ENCODE results near the gene NDUFB6. TPM values are rescaled to one million over a fixed set of nuclear protein-coding genes. Genes with fewer than 3 reads are reported as not detected.

Gene NDUFB6
- total and polyA plus RNA-seq, 10 of the 15 experiments (the other 5 are each of a cell fraction or from before 2014, with no cell fraction given): 26.3 to 269 (median 61.4) TPM

DNA sequence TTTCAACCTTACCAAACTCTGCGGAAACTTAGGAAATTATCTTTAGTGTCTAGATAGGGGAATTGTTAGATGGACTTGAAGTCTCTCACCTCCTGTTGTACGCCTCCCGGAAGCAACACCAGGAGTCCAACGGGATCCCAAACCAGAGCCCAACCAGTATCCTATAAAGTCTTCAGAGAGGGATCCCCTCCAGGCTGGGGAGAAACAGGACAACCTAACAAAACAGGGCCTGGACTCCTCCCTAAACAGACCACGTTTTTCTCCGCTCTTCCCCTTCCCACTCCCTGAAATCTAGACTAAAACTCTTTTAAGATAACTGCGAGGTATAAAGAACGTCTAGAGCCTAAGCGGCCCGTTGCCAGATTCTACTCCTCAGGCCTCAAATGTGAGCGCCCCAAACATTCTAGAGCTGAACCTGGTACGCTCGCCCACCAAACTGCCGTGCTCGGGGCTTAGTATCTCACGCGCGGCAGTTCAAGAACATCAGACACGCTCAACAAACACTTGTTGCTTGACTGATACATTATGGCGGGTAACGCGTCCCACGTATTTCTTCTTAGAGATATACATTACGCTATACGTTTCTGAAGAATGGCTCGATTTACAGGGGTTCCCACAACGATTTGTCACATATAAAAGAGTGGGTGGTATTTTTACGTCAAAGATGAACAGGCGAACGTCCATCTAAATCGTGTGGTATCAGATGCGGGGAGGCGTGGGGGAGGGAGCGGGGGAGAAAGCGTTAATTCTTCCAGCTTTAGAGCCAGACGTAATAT lies 21.5 kb downstream of the NDUFB6 start:
- FAIRE-seq: no peak
- H3K4me3 ChIP-seq: peak overlapping the region; percentile 83
- SMC1A ChIA-PET (ENCODE audit: uncharacterized antibody, unreplicated experiment): interaction anchor here (0.6 to 4.0 kb wide), 7 partner anchors 21 to 173 kb away, joined by 3 to 29 read pairs (median 8); partner anchors contain the start of genes NDUFB6 and RIGI
- TF ChIP-seq SPI1 (IDR thresholded peaks at IDR 0.05; ENCODE audit: borderline replicate concordance, insufficient read depth, low read depth, low read length) (no peak), IKZF1 (conservative IDR thresholded peaks at IDR 0.05) (no peak), YY1 (IDR thresholded peaks at IDR 0.05; ENCODE audit: low read depth, low read length) (peak; percentile 31; the same call in 1 of the 2 replicates), ZNF207 (IDR thresholded peaks at IDR 0.05; ENCODE audit: borderline replicate concordance) (no peak), EED (IDR thresholded peaks at IDR 0.05; ENCODE audit: low read depth) (no peak), MYC (IDR thresholded peaks at IDR 0.05; ENCODE audit: insufficient read depth, insufficient read length, insufficient replicate concordance, low read length, severe bottlenecking) (peak; percentile 35), RUNX3 (IDR thresholded peaks at IDR 0.05; ENCODE audit: low read length) (peak; percentile 3; the same call in 1 of the 2 replicates), SMAD1 (IDR thresholded peaks at IDR 0.05; ENCODE audit: low read depth, partially characterized antibody) (peak; percentile 34), PAX5 (IDR thresholded peaks at IDR 0.05; ENCODE audit: borderline replicate concordance, low read depth, low read length) (no peak), CBX5 (IDR thresholded peaks at IDR 0.05; ENCODE audit: low read depth) (0 out of 2 replicates have a peak, but pooled peaks have one; percentile 13), SREBF1 (IDR thresholded peaks at IDR 0.05; ENCODE audit: low read length) (no peak)
- TF ChIP-seq, protein P1, sequence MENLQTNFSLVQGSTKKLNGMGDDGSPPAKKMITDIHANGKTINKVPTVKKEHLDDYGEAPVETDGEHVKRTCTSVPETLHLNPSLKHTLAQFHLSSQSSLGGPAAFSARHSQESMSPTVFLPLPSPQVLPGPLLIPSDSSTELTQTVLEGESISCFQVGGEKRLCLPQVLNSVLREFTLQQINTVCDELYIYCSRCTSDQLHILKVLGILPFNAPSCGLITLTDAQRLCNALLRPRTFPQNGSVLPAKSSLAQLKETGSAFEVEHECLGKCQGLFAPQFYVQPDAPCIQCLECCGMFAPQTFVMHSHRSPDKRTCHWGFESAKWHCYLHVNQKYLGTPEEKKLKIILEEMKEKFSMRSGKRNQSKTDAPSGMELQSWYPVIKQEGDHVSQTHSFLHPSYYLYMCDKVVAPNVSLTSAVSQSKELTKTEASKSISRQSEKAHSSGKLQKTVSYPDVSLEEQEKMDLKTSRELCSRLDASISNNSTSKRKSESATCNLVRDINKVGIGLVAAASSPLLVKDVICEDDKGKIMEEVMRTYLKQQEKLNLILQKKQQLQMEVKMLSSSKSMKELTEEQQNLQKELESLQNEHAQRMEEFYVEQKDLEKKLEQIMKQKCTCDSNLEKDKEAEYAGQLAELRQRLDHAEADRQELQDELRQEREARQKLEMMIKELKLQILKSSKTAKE (IDR thresholded peaks at IDR 0.05; ENCODE audit: low read depth, poor library complexity, severe bottlenecking): peak; percentile 22
- TF ChIP-seq, protein P2, sequence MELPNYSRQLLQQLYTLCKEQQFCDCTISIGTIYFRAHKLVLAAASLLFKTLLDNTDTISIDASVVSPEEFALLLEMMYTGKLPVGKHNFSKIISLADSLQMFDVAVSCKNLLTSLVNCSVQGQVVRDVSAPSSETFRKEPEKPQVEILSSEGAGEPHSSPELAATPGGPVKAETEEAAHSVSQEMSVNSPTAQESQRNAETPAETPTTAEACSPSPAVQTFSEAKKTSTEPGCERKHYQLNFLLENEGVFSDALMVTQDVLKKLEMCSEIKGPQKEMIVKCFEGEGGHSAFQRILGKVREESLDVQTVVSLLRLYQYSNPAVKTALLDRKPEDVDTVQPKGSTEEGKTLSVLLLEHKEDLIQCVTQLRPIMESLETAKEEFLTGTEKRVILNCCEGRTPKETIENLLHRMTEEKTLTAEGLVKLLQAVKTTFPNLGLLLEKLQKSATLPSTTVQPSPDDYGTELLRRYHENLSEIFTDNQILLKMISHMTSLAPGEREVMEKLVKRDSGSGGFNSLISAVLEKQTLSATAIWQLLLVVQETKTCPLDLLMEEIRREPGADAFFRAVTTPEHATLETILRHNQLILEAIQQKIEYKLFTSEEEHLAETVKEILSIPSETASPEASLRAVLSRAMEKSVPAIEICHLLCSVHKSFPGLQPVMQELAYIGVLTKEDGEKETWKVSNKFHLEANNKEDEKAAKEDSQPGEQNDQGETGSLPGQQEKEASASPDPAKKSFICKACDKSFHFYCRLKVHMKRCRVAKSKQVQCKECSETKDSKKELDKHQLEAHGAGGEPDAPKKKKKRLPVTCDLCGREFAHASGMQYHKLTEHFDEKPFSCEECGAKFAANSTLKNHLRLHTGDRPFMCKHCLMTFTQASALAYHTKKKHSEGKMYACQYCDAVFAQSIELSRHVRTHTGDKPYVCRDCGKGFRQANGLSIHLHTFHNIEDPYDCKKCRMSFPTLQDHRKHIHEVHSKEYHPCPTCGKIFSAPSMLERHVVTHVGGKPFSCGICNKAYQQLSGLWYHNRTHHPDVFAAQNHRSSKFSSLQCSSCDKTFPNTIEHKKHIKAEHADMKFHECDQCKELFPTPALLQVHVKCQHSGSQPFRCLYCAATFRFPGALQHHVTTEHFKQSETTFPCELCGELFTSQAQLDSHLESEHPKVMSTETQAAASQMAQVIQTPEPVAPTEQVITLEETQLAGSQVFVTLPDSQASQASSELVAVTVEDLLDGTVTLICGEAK (IDR thresholded peaks at IDR 0.05; ENCODE audit: borderline replicate concordance): peak; percentile 12; the same call in 1 of the 2 replicates
- TF ChIP-seq, protein P3, sequence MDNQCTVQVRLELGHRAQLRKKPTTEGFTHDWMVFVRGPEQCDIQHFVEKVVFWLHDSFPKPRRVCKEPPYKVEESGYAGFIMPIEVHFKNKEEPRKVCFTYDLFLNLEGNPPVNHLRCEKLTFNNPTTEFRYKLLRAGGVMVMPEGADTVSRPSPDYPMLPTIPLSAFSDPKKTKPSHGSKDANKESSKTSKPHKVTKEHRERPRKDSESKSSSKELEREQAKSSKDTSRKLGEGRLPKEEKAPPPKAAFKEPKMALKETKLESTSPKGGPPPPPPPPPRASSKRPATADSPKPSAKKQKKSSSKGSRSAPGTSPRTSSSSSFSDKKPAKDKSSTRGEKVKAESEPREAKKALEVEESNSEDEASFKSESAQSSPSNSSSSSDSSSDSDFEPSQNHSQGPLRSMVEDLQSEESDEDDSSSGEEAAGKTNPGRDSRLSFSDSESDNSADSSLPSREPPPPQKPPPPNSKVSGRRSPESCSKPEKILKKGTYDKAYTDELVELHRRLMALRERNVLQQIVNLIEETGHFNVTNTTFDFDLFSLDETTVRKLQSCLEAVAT (IDR thresholded peaks at IDR 0.05): peak; percentile 83; the same call in 1 of the 2 replicates

More for the DNA sequence above, 21.5 kb downstream of the NDUFB6 start:
- in situ Hi-C loops (cut with MboI): no loop called here
- ATAC-seq: peak; percentile 42
- peak overlapping the region; percentile 71 for H3K9ac ChIP-seq (ENCODE audit: control insufficient read depth, insufficient read depth, low read length)
- no peaks in the 10 kb centered on the region; the same call in 2 of the 3 replicates for H3K9me3 ChIP-seq (replicated peaks; ENCODE audit: control insufficient read depth, insufficient read depth, low read length)
- H3K4me2 ChIP-seq (ENCODE audit: control insufficient read depth, insufficient read depth): peak overlapping the region; percentile 83
- ChIA-PET RAD21 (ENCODE audit: unreplicated experiment) (interaction anchor here (1.0 to 4.7 kb wide), 6 partner anchors 22 to 416 kb away, joined by 3 to 51 read pairs (median 12); partner anchors contain the start of genes NDUFB6 and RIGI), POLR2A (interaction anchor here (0.8 to 2.8 kb wide), 7 partner anchors 13 to 473 kb away, joined by 4 to 19 read pairs (median 8); partner anchors contain the start of genes ACO1, DNAJA1 and RIGI), CTCF (interaction anchor here (0.8 to 5.6 kb wide), 10 partner anchors 22 to 173 kb away, joined by 3 to 48 read pairs (median 5); partner anchors contain the start of genes NDUFB6 and RIGI)
- peaks cover 54% of the 10 kb centered on the region for H3K79me2 ChIP-seq (ENCODE audit: control insufficient read depth, insufficient read depth, low read length)
- H2AFZ ChIP-seq (ENCODE audit: control insufficient read depth, low read depth, low read length): peak overlapping the region; percentile 67
- 2% methylated on average over 36 of the region's 36 CpGs for WGBS (ENCODE audit: insufficient coverage, insufficient replicate concordance, low lambda C conversion rate, missing lambda C conversion rate)
- intact Hi-C loops (cut with micrococcal nuclease; ENCODE audit: unreplicated experiment): loop anchor here (1.0 kb wide), 2 partner anchors 21 to 25 kb away; partner anchors contain the start of gene RIGI
- H3K4me1 ChIP-seq (ENCODE audit: control insufficient read depth, insufficient read depth, low read length): peaks cover 8% of the 10 kb centered on the region
- 0 out of 4 replicates have a peak, but pooled peaks cover 0 to 3% of the 10 kb centered on the region in 2 experiments for H3K36me3 ChIP-seq (ENCODE audit: control insufficient read depth in 2 of 2, insufficient read depth in 2 of 2, low read length in 1 of 2)
- BruUV-seq (replicated peaks): no TSS peak
- no peaks in the 10 kb centered on the region for H4K20me1 ChIP-seq (ENCODE audit: control insufficient read depth, insufficient read depth)
- peak; percentile 12 for DNase-seq (ENCODE audit: low read depth, low spot score)
- no peaks in the 10 kb centered on the region for H3K27me3 ChIP-seq (replicated peaks in 1 of 2; ENCODE audit: control insufficient read depth in 2 of 2, insufficient read depth in 2 of 2, low read length in 1 of 2)
- H3K27ac ChIP-seq (ENCODE audit: control insufficient read depth, insufficient read depth): peak overlapping the region; percentile 96

Measured in GM12878 (cell line).